MCF 10A (cell line): Measurements from ENCODE around the gene UAP1L1. TPM values are rescaled to one million over a fixed set of nuclear protein-coding genes. Genes with fewer than 3 reads are reported as not detected.

Experiments used
- BruUV-seq: library from RNA; stranded (reverse); fragments of 400-500 nt; replicated peaks from 2 replicates; lab custom pipeline; 2021; lab: Mats Ljungman, UMichigan
- CTCF ChIA-PET: fragments of 300-600 bp; sonication (Branson Sonifier 250); formaldehyde crosslinking; extraction: SDS; loops from one replicate; lab custom pipeline; 2021; ENCODE audit warnings: antibody characterized with exemption, inconsistent platforms; lab: Yijun Ruan, JAX
- POLR2A ChIA-PET: fragments of 300-600, 350-650 bp; sonication (Branson Sonifier 250); formaldehyde crosslinking; extraction: SDS; loops from one replicate; lab custom pipeline; 2020; ENCODE audit warnings: antibody characterized with exemption, inconsistent platforms; lab: Yijun Ruan, JAX
- DNase-seq: peaks from one replicate; pipeline ENCODE4 v3.0.0-alpha.2; 2018; ENCODE audit not compliant: unreplicated experiment
- H3K27ac Mint-ChIP-seq: one replicate; pipeline ENCODE4 v1.8.0; 2022; ENCODE audit warnings: mild to moderate bottlenecking, low read depth, mixed read lengths; ENCODE audit not compliant: unreplicated experiment
- H3K27me3 Mint-ChIP-seq: one replicate; pipeline ENCODE4 v1.8.0; 2022; ENCODE audit warnings: mixed read lengths; ENCODE audit not compliant: insufficient read depth, unreplicated experiment
- H3K36me3 Mint-ChIP-seq: one replicate; pipeline ENCODE4 v1.8.0; 2022; ENCODE audit warnings: mild to moderate bottlenecking, moderate library complexity, mixed read lengths; ENCODE audit not compliant: insufficient read depth, unreplicated experiment
- H3K4me1 Mint-ChIP-seq: one replicate; pipeline ENCODE4 v1.8.0; 2022; ENCODE audit warnings: mixed read lengths; ENCODE audit not compliant: insufficient read depth, unreplicated experiment
- H3K4me3 Mint-ChIP-seq: one replicate; pipeline ENCODE4 v1.8.0; 2022; ENCODE audit warnings: mild to moderate bottlenecking, moderate library complexity, mixed read lengths; ENCODE audit not compliant: unreplicated experiment
- H3K9me3 Mint-ChIP-seq: one replicate; pipeline ENCODE4 v1.8.0; 2022; ENCODE audit warnings: mixed read lengths; ENCODE audit not compliant: unreplicated experiment
- CTCF ChIP-seq: fragments of 200-600 bp; IDR thresholded peaks from one replicate; pipeline ENCODE4 v1.8.0; 2022; ENCODE audit warnings: antibody characterized with exemption, mild to moderate bottlenecking; ENCODE audit not compliant: unreplicated experiment
- intact Hi-C: fragments of 100-400 bp; cut with micrococcal nuclease; formaldehyde crosslinking; loops from 2 replicates; pipeline ENCODE4 v1.14.1; 2022
- total RNA-seq: library from RNA; stranded (reverse); gene quantifications from 2 replicates; pipeline ENCODE4 v1.2.3, GENCODE V29; 2022

Gene UAP1L1
- total RNA-seq, 1 experiment from 2014 or later: 1.0 TPM

DNA sequence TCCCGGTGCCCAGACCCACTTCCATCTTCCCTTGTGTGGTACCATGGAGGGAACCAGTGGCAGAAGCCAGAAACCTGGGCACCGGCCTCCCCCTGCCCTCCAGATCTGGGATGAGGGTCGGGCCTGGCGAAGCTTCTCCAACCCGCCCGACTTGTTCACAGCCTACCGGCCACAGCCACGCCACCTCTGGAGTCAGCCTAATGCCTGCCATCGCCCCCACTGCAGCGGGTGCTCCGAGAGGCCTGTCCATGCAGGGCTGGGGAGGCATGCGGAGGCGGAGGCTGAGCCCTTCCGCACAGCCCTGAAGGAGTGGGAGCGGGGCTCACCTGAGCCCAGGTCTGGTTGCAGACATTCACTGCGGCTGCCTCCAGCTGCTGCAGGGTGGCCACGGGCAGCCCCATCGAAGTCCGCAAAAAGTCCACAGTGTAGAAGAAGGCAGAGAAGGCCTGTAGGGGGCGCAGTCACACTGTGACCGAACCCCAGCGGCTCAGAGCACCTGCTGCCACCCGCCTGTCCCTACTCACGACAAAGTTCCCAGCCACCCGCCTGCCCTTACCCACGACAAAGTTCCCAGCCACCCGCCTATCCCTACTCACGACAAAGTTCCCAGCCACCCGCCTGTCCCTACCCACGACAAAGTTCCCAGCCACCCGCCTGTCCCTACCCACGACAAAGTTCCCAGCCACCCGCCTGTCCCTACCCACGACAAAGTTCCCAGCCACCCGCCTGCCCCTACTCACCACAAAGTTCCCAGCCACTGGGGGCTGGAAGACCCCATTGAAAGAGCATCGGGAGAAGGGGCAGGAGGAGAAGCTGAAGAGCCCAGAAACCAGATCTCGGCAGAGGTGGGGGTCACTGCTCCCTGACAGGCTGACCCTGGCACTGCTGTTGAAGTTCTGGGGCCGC is 27.5 kb upstream of the UAP1L1 start:
- no peaks in the 10 kb centered on the region for H3K36me3 Mint-ChIP-seq
- ChIA-PET POLR2A (interaction anchor here (0.5 kb wide), 1 partner anchor 20 kb away, joined by 4 read pairs; no protein-coding TSS in a partner anchor), CTCF (interaction anchor here (0.8 to 4.5 kb wide), 6 partner anchors 11 to 36 kb away, joined by 3 to 170 read pairs (median 4); partner anchors contain the start of genes ABCA2, MAN1B1 and SAPCD2)
- peak; percentile 61 for DNase-seq
- TF ChIP-seq CTCF: peak; percentile 56
- no TSS peak for BruUV-seq
- H3K27me3 Mint-ChIP-seq: no peaks in the 10 kb centered on the region
- H3K4me1 Mint-ChIP-seq: no peaks in the 10 kb centered on the region
- no peak overlapping the region for H3K4me3 Mint-ChIP-seq
- no peaks in the 10 kb centered on the region for H3K9me3 Mint-ChIP-seq
- intact Hi-C loops: loop anchor here (10.0 kb wide), 1 partner anchor 175 kb away; the partner anchor contains the start of genes CYSRT1, RNF208 and RNF224
- no peak overlapping the region for H3K27ac Mint-ChIP-seq

DNA sequence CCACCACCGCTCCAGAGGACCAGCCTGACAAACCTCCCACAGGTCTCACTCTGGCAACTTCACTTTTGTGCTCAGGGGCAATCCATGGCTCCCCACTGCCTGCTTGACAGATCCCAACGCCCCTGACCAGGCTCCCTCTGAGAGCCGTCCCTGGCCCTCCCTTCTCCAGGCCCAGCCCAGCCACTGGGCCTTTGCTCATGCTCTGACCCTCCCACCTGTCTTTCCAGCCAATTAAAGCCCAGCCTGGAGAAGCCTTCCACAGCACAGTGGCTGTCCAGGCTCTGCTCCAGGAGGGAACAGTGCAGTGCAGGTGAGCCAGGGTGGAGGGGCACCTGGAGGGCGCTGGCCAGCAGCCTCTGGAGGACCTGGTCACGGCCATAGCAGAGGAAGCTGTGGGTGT is 26.7 kb upstream of the UAP1L1 start:
- intact Hi-C loops: no loop called here
- BruUV-seq: no TSS peak
- Mint-ChIP-seq H3K36me3 (no peaks in the 10 kb centered on the region), H3K27ac (no peak overlapping the region), H3K4me3 (no peak overlapping the region), H3K27me3 (no peaks in the 10 kb centered on the region), H3K4me1 (peaks cover 3% of the 10 kb centered on the region), H3K9me3 (no peaks in the 10 kb centered on the region)
- ChIA-PET CTCF (no interaction called here), POLR2A (no interaction called here)
- no peak for DNase-seq
- TF ChIP-seq CTCF: no peak

GRCh38 chr9:137051145-137051724 is 26.1 kb upstream of the UAP1L1 start:
- POLR2A ChIA-PET: no interaction called here
- H3K36me3 Mint-ChIP-seq: no peaks in the 10 kb centered on the region

More at GRCh38 chr9:137051145-137051724, 26.1 kb upstream of the UAP1L1 start:
- Mint-ChIP-seq H3K27ac (no peak overlapping the region), H3K4me1 (peaks cover 7% of the 10 kb centered on the region), H3K27me3 (no peaks in the 10 kb centered on the region), H3K4me3 (no peak overlapping the region), H3K9me3 (no peaks in the 10 kb centered on the region)
- TSS peak; percentile 43 for BruUV-seq
- TF ChIP-seq CTCF: no peak
- no peak for DNase-seq
- intact Hi-C loops: no loop called here
- CTCF ChIA-PET: interaction anchor here (1.6 to 1.8 kb wide), 3 partner anchors 12 to 22 kb away, joined by 5 to 18 read pairs (median 14); no protein-coding TSS in a partner anchor
